MV-4-11 (cell line): Measurements from ENCODE around the gene FRAT2.

Experiments
- DNase-seq: peaks from one replicate; lab custom pipeline; 2025; lab: John Stamatoyannopoulos, UW

The FRAT2 gene

GRCh38 chr10:97325754-97326153, 8.8 kb downstream of the FRAT2 start:
- DNase-seq: no peak

GRCh38 chr10:97323501-97323900, 11.0 kb downstream of the FRAT2 start:
- no peak for DNase-seq

- no peak for DNase-seq
These were observed 12.7 kb downstream of the FRAT2 start for GRCh38 chr10:97321804-97322190.

- DNase-seq: peak; percentile 75
These were observed 13.3 kb downstream of the FRAT2 start for GRCh38 chr10:97321032-97321803.

GRCh38 chr10:97320480-97321031, 14.0 kb downstream of the FRAT2 start:
- DNase-seq: no peak

GRCh38 chr10:97319671-97320479, 14.7 kb downstream of the FRAT2 start:
- peak; percentile 51 for DNase-seq

- DNase-seq: peak; percentile 75
These were observed 15.5 kb downstream of the FRAT2 start, which contains the start of gene FRAT1 for GRCh38 chr10:97318772-97319651. FRAT1 (plus strand) TSS chr10:97319271; CDS start chr10:97319454, 183 bp downstream.

- peak; percentile 32 for DNase-seq
These were observed 19.9 kb downstream of the FRAT2 start for GRCh38 chr10:97314671-97315070.

GRCh38 chr10:97312897-97313296, 21.6 kb downstream of the FRAT2 start:
- no peak for DNase-seq

- DNase-seq: peak; percentile 16
These were observed 23.4 kb downstream of the FRAT2 start for GRCh38 chr10:97311111-97311626.

GRCh38 chr10:97307866-97308780, 26.4 kb downstream of the FRAT2 start:
- peak; percentile 61 for DNase-seq

- DNase-seq: peak; percentile 44
These were observed 27.1 kb downstream of the FRAT2 start for GRCh38 chr10:97307441-97307840.

- DNase-seq: no peak
These were observed 32.3 kb downstream of the FRAT2 start for GRCh38 chr10:97302088-97302791.

- DNase-seq: no peak
These were observed 33.5 kb downstream of the FRAT2 start for GRCh38 chr10:97300980-97301379.

- DNase-seq: no peak
These were observed 36.3 kb downstream of the FRAT2 start for GRCh38 chr10:97298223-97298571.

GRCh38 chr10:97297556-97298222, 36.8 kb downstream of the FRAT2 start:
- no peak for DNase-seq

GRCh38 chr10:97292862-97293198, 41.7 kb downstream of the FRAT2 start:
- no peak for DNase-seq

GRCh38 chr10:97292097-97292861, 42.2 kb downstream of the FRAT2 start, which contains the start of gene ARHGAP19:
ARHGAP19 (minus strand) TSS chr10:97292637; CDS start chr10:97292627, 10 bp downstream.
- DNase-seq: peak; percentile 98
